PFSK-1 (cell line): ENCODE results near the gene NDUFA11.

Experiments
- FOXP2 ChIP-seq: optimal IDR thresholded peaks from 2 replicates; pipeline ENCODE3; 2011; ENCODE audit warnings: borderline replicate concordance, control low read depth, inconsistent platforms; ENCODE audit not compliant: insufficient read depth; ENCODE audit errors: extremely low read length, extremely low read depth
- POLR2AphosphoS5 ChIP-seq: IDR thresholded peaks from 2 replicates; pipeline ENCODE4 v1.6.1; 2012; ENCODE audit warnings: low read depth, mild to moderate bottlenecking, control low read depth, low read length, moderate library complexity
- SIN3A ChIP-seq: IDR thresholded peaks from 2 replicates; pipeline ENCODE4 v1.6.1; 2012; ENCODE audit warnings: mild to moderate bottlenecking, low read length, moderate library complexity, borderline replicate concordance; ENCODE audit not compliant: insufficient read depth
- TAF1 ChIP-seq: IDR thresholded peaks from 2 replicates; pipeline ENCODE4 v1.6.1; 2012; ENCODE audit warnings: low read length, control low read depth, borderline replicate concordance; ENCODE audit not compliant: insufficient read depth
- TF ChIP-seq, protein P1 (sequence below), 2 experiments: IDR thresholded peaks; 2 replicates each; pipeline versions ENCODE4 v1.6.1 to v1.8.0; 2011 to 2012; ENCODE audit warnings: low read depth in 2 of 2, low read length in 2 of 2, control low read depth in 1 of 2, inconsistent platforms in 1 of 2, mild to moderate bottlenecking in 1 of 2, moderate library complexity in 1 of 2; ENCODE audit not compliant: insufficient read depth in 1 of 2

The NDUFA11 gene

GRCh38 chr19:5914358-5914774 lies 10.8 kb upstream of the NDUFA11 start:
- TF ChIP-seq FOXP2 (no peak), SIN3A (no peak), TAF1 (no peak), POLR2AphosphoS5 (no peak)
- TF ChIP-seq, protein P1, sequence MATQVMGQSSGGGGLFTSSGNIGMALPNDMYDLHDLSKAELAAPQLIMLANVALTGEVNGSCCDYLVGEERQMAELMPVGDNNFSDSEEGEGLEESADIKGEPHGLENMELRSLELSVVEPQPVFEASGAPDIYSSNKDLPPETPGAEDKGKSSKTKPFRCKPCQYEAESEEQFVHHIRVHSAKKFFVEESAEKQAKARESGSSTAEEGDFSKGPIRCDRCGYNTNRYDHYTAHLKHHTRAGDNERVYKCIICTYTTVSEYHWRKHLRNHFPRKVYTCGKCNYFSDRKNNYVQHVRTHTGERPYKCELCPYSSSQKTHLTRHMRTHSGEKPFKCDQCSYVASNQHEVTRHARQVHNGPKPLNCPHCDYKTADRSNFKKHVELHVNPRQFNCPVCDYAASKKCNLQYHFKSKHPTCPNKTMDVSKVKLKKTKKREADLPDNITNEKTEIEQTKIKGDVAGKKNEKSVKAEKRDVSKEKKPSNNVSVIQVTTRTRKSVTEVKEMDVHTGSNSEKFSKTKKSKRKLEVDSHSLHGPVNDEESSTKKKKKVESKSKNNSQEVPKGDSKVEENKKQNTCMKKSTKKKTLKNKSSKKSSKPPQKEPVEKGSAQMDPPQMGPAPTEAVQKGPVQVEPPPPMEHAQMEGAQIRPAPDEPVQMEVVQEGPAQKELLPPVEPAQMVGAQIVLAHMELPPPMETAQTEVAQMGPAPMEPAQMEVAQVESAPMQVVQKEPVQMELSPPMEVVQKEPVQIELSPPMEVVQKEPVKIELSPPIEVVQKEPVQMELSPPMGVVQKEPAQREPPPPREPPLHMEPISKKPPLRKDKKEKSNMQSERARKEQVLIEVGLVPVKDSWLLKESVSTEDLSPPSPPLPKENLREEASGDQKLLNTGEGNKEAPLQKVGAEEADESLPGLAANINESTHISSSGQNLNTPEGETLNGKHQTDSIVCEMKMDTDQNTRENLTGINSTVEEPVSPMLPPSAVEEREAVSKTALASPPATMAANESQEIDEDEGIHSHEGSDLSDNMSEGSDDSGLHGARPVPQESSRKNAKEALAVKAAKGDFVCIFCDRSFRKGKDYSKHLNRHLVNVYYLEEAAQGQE (IDR thresholded peaks at IDR 0.05; ENCODE audit: insufficient read depth in 1 of 2, low read depth in 2 of 2, low read length in 2 of 2), result no peak

GRCh38 chr19:5913739-5914357 lies 10.3 kb upstream of the NDUFA11 start, which contains the start of gene CAPS:
Gene CAPS (plus strand): TSS chr19:5914254. CDS start chr19:5914407, 153 bp downstream.
- TF ChIP-seq SIN3A, result no peak
- TF ChIP-seq, protein P1 (IDR thresholded peaks at IDR 0.05; ENCODE audit: insufficient read depth in 1 of 2, low read depth in 2 of 2, low read length in 2 of 2), result no peak
- no peak for TF ChIP-seq TAF1
- no peak for TF ChIP-seq POLR2AphosphoS5
- TF ChIP-seq FOXP2, result no peak

GRCh38 chr19:5911366-5911765 lies 7.8 kb upstream of the NDUFA11 start:
- TF ChIP-seq, protein P1 (IDR thresholded peaks at IDR 0.05; ENCODE audit: insufficient read depth in 1 of 2, low read depth in 2 of 2, low read length in 2 of 2), result no peak
- no peak for TF ChIP-seq FOXP2

DNA sequence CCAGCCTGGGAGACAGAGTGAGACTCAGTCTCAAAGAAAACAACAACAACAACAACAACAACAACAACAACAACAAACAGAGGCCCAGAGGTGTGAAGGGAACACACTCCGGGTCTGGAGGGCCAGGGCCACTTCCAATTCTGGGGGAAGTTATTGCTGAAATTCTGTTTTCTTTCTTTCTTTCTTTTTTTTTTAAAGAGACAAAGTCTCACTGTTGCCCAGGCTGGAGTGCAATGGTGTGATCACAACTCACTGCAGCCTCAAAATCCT lies 7.0 kb upstream of the NDUFA11 start:
- TF ChIP-seq TAF1 (no peak), POLR2AphosphoS5 (no peak), SIN3A (no peak), FOXP2 (no peak)
- TF ChIP-seq, protein P1 (IDR thresholded peaks at IDR 0.05; ENCODE audit: insufficient read depth in 1 of 2, low read depth in 2 of 2, low read length in 2 of 2), result no peak

GRCh38 chr19:5908773-5909442 lies 5.3 kb upstream of the NDUFA11 start:
- TF ChIP-seq SIN3A (no peak), FOXP2 (no peak), TAF1 (no peak), POLR2AphosphoS5 (no peak)
- TF ChIP-seq, protein P1 (IDR thresholded peaks at IDR 0.05; ENCODE audit: insufficient read depth in 1 of 2, low read depth in 2 of 2, low read length in 2 of 2), result no peak
